Ovary (tissue), 3 donors: ENCODE data around the gene BMPER.

Experiments used
- EP300 ChIP-seq: sonication (generic); formaldehyde crosslinking; IDR thresholded peaks from one replicate; pipeline ENCODE4 v1.6.1; 2017; ENCODE audit warnings: antibody characterized with exemption
- POLR2A ChIP-seq: fragments of 450-650 bp; IDR thresholded peaks from one replicate; pipeline ENCODE4 v1.6.1; 2017; ENCODE audit warnings: antibody characterized with exemption, mild to moderate bottlenecking, moderate library complexity
- TF ChIP-seq, protein P1 (sequence below), 3 donors: fragments of 450-650 bp in 2 of 3; fragments of 200-600 bp in 1 of 3; IDR thresholded peaks; one replicate each; pipeline versions ENCODE4 v1.5.1 to v1.8.0; 2016 to 2022; ENCODE audit warnings: antibody characterized with exemption in 3 of 3, mild to moderate bottlenecking in 1 of 3
- donor health status: DM: no; HTN: no; CAD: no.

DNA sequence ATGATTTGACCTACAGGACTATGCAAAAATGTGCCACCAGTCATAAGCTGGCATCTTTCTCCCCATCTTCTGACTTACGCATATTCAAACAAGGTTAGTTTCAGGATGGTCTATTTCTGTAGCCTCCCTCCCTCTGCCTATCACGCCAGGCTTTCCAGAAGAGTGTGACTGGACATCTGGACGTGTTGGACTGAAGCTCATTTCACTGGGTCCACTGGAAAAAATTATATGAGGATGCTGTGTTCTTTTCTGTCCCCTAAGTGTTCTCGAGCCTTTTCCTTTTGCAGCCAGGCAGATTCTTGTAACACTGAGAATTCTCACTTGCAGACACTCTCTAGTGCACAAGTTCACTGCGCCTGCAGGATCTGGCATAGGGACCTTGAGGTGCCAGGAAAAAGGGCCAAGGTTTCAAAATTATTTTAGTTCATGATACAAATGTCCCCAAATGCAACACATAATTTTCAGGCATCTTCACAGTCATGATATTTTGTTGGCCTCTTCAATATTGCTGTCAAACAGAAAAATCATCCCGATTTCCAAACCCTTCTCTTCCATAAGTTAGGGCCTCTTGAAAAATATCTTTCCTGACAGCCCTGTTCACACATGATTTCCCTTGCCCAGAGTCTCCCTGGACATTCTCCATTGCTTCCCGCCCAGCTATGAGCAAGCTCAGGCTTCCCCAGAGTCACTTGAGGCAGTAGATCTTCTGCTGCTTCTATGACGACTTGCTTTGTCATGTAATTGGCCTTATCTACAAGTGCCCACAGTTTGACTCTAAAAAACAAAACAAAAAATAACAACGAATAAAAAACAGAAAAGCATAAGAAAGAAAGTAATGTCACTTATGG is 170.4 kb downstream of the BMPER start:
- TF ChIP-seq, protein P1, sequence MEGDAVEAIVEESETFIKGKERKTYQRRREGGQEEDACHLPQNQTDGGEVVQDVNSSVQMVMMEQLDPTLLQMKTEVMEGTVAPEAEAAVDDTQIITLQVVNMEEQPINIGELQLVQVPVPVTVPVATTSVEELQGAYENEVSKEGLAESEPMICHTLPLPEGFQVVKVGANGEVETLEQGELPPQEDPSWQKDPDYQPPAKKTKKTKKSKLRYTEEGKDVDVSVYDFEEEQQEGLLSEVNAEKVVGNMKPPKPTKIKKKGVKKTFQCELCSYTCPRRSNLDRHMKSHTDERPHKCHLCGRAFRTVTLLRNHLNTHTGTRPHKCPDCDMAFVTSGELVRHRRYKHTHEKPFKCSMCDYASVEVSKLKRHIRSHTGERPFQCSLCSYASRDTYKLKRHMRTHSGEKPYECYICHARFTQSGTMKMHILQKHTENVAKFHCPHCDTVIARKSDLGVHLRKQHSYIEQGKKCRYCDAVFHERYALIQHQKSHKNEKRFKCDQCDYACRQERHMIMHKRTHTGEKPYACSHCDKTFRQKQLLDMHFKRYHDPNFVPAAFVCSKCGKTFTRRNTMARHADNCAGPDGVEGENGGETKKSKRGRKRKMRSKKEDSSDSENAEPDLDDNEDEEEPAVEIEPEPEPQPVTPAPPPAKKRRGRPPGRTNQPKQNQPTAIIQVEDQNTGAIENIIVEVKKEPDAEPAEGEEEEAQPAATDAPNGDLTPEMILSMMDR (IDR thresholded peaks at IDR 0.05): no peak
- TF ChIP-seq EP300 (no peak), POLR2A (no peak)
